Liver (tissue), 3 donors: ENCODE measurements around the gene NDUFV2.

Experiments
- GABPA ChIP-seq, 2 donors: IDR thresholded peaks in 1 of 2; conservative IDR thresholded peaks in 1 of 2; 2 replicates each; pipeline ENCODE4 v1.6.1; 2016; ENCODE audit warnings: antibody characterized with exemption in 2 of 2, mild to moderate bottlenecking in 1 of 2, moderate library complexity in 1 of 2
- JUND ChIP-seq, 2 donors: IDR thresholded peaks; 2 replicates each; pipeline ENCODE4 v1.6.1; 2016; ENCODE audit warnings: antibody characterized with exemption in 2 of 2
- NR2F2 ChIP-seq: IDR thresholded peaks from 2 replicates; pipeline ENCODE4 v1.6.1; 2016; ENCODE audit warnings: antibody characterized with exemption
- RAD21 ChIP-seq, 2 donors: IDR thresholded peaks; 2 replicates each; pipeline ENCODE4 v1.6.1; 2016; ENCODE audit warnings: antibody characterized with exemption in 2 of 2, mild to moderate bottlenecking in 2 of 2
- RXRA ChIP-seq, 2 donors: IDR thresholded peaks; 2 replicates each; pipeline ENCODE4 v1.6.1; 2017 to 2018; ENCODE audit warnings: antibody characterized with exemption in 2 of 2, mild to moderate bottlenecking in 1 of 2
- SP1 ChIP-seq: IDR thresholded peaks from 2 replicates; pipeline ENCODE4 v1.6.1; 2018; ENCODE audit warnings: antibody characterized with exemption, mild to moderate bottlenecking
- YY1 ChIP-seq: IDR thresholded peaks from 2 replicates; pipeline ENCODE4 v1.6.1; 2016; ENCODE audit warnings: antibody characterized with exemption, mild to moderate bottlenecking
- TF ChIP-seq, protein P1 (sequence below): fragments of 150-350 bp; IDR thresholded peaks from 2 replicates; pipeline ENCODE4 v1.5.1; 2017; ENCODE audit warnings: improper control_type of control experiment, low read depth, low read length; ENCODE audit not compliant: missing input control
- TF ChIP-seq, protein P2 (sequence below): IDR thresholded peaks from 2 replicates; pipeline ENCODE4 v1.6.1; 2016; ENCODE audit warnings: antibody characterized with exemption
- TF ChIP-seq, protein P3 (sequence below): IDR thresholded peaks from 2 replicates; pipeline ENCODE4 v1.6.1; 2016; ENCODE audit warnings: antibody characterized with exemption, mild to moderate bottlenecking
- TF ChIP-seq, protein P4 (sequence below): IDR thresholded peaks from 2 replicates; pipeline ENCODE4 v1.6.1; 2016; ENCODE audit warnings: antibody characterized with exemption
- donor health status: healthy.
- donor health status: healthy.

DNA sequence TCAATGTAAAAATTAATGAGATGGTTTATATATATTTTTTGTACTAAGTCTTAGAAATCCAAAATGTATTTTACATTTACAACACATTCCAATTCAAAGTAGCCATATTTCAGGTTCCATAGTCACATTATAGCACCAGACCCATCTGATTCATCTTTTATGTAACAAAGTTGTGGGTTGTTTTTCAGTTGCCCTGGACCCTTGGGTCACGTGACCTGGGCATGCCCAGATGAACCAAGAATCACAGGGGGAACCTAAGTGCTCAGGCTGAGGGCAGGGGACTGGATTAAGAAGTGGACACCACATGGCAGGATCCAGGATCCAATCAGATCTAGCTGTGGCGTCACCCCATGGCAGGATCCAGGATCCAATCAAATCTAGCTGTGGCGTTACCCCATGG is 44.9 kb upstream of the NDUFV2 start:
- TF ChIP-seq NR2F2 (no peak), YY1 (no peak), SP1 (no peak), RAD21 (IDR thresholded peaks at IDR 0.05) (no peak), RXRA (IDR thresholded peaks at IDR 0.05) (no peak), GABPA (IDR thresholded peaks at IDR 0.05 in 1 of 2, conservative IDR thresholded peaks at IDR 0.05 in 1 of 2) (no peak), JUND (IDR thresholded peaks at IDR 0.05) (no peak)
- TF ChIP-seq, protein P1, sequence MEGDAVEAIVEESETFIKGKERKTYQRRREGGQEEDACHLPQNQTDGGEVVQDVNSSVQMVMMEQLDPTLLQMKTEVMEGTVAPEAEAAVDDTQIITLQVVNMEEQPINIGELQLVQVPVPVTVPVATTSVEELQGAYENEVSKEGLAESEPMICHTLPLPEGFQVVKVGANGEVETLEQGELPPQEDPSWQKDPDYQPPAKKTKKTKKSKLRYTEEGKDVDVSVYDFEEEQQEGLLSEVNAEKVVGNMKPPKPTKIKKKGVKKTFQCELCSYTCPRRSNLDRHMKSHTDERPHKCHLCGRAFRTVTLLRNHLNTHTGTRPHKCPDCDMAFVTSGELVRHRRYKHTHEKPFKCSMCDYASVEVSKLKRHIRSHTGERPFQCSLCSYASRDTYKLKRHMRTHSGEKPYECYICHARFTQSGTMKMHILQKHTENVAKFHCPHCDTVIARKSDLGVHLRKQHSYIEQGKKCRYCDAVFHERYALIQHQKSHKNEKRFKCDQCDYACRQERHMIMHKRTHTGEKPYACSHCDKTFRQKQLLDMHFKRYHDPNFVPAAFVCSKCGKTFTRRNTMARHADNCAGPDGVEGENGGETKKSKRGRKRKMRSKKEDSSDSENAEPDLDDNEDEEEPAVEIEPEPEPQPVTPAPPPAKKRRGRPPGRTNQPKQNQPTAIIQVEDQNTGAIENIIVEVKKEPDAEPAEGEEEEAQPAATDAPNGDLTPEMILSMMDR = no peak
- TF ChIP-seq, protein P2, sequence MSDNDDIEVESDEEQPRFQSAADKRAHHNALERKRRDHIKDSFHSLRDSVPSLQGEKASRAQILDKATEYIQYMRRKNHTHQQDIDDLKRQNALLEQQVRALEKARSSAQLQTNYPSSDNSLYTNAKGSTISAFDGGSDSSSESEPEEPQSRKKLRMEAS = no peak
- TF ChIP-seq, protein P3, sequence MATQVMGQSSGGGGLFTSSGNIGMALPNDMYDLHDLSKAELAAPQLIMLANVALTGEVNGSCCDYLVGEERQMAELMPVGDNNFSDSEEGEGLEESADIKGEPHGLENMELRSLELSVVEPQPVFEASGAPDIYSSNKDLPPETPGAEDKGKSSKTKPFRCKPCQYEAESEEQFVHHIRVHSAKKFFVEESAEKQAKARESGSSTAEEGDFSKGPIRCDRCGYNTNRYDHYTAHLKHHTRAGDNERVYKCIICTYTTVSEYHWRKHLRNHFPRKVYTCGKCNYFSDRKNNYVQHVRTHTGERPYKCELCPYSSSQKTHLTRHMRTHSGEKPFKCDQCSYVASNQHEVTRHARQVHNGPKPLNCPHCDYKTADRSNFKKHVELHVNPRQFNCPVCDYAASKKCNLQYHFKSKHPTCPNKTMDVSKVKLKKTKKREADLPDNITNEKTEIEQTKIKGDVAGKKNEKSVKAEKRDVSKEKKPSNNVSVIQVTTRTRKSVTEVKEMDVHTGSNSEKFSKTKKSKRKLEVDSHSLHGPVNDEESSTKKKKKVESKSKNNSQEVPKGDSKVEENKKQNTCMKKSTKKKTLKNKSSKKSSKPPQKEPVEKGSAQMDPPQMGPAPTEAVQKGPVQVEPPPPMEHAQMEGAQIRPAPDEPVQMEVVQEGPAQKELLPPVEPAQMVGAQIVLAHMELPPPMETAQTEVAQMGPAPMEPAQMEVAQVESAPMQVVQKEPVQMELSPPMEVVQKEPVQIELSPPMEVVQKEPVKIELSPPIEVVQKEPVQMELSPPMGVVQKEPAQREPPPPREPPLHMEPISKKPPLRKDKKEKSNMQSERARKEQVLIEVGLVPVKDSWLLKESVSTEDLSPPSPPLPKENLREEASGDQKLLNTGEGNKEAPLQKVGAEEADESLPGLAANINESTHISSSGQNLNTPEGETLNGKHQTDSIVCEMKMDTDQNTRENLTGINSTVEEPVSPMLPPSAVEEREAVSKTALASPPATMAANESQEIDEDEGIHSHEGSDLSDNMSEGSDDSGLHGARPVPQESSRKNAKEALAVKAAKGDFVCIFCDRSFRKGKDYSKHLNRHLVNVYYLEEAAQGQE = no peak
- TF ChIP-seq, protein P4, sequence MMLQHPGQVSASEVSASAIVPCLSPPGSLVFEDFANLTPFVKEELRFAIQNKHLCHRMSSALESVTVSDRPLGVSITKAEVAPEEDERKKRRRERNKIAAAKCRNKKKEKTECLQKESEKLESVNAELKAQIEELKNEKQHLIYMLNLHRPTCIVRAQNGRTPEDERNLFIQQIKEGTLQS = no peak
